H1 (cell line): ENCODE data around the gene SOX13. TPM values are rescaled to one million over a fixed set of nuclear protein-coding genes. Genes with fewer than 3 reads are reported as not detected.

ENCODE experiments used
- CTCF ChIA-PET: fragments of 300-600 bp; sonication (Branson Sonifier 250); formaldehyde crosslinking; loops from one replicate; lab custom pipeline; 2021; ENCODE audit not compliant: partially characterized antibody; lab: Charles Lee
- POLR2A ChIA-PET: fragments of 300-600 bp; sonication (Branson Sonifier 250); formaldehyde crosslinking; loops from one replicate; lab custom pipeline; 2021; ENCODE audit warnings: inconsistent platforms; ENCODE audit not compliant: partially characterized antibody; lab: Charles Lee
- DNase-seq, 2 experiments: peaks; one replicate each; pipeline versions ENCODE4 v3.0.0 to v3.0.0-alpha.2; 2010 to 2022; ENCODE audit warnings: low spot score in 2 of 2, low read depth in 1 of 2, mixed read lengths in 1 of 2
- FAIRE-seq: peaks from 2 replicates; lab custom pipeline; 2011; peaks lifted over from hg19 to GRCh38; lab: Jason Lieb, UNC
- H2AFZ ChIP-seq: 2 replicates; pipeline ENCODE4 v1.8.1; 2012; ENCODE audit warnings: low read length, inconsistent platforms
- H2AK5ac ChIP-seq: 2 replicates; pipeline ENCODE4 v1.6.1; 2013; ENCODE audit warnings: low read depth, low read length
- H2BK120ac ChIP-seq: replicated peaks from 2 replicates; pipeline ENCODE3; 2013; ENCODE audit warnings: low read depth, low read length, inconsistent platforms
- H2BK12ac ChIP-seq: 2 replicates; pipeline ENCODE4 v1.6.1; 2013; ENCODE audit warnings: low read depth, low read length
- H2BK15ac ChIP-seq: 2 replicates; pipeline ENCODE4 v1.6.1; 2013; ENCODE audit warnings: low read length
- H2BK20ac ChIP-seq: 2 replicates; pipeline ENCODE4 v1.6.1; 2013; ENCODE audit warnings: low read length
- H2BK5ac ChIP-seq: 2 replicates; pipeline ENCODE4 v1.6.1; 2013; ENCODE audit warnings: low read depth, low read length
- H3K14ac ChIP-seq: 2 replicates; pipeline ENCODE4 v1.6.1; 2013; ENCODE audit warnings: inconsistent platforms; ENCODE audit not compliant: insufficient read length
- H3K18ac ChIP-seq: 2 replicates; pipeline ENCODE4 v1.6.1; 2013; ENCODE audit warnings: low read length; ENCODE audit errors: extremely low read depth
- H3K23ac ChIP-seq: 2 replicates; pipeline ENCODE4 v1.6.1; 2013; ENCODE audit warnings: inconsistent platforms; ENCODE audit not compliant: insufficient read length
- H3K23me2 ChIP-seq: 2 replicates; pipeline ENCODE4 v1.6.1; 2013; ENCODE audit warnings: low read depth, low read length
- H3K27ac ChIP-seq: 2 replicates; pipeline ENCODE4 v1.6.1; 2011; ENCODE audit warnings: low read depth, low read length, inconsistent platforms
- H3K27me3 ChIP-seq, 4 experiments: replicated peaks in 1 of 4; 1 replicate in 1 of 4; 2 replicates in 3 of 4; pipeline versions ENCODE4 v1.6.1 to v1.8.1; 2011 to 2013; ENCODE audit warnings: low read length in 3 of 4, mild to moderate bottlenecking in 3 of 4, inconsistent platforms in 2 of 4, mixed read lengths in 2 of 4, moderate library complexity in 1 of 4; ENCODE audit not compliant: control insufficient read depth in 3 of 4, insufficient read depth in 3 of 4; ENCODE audit errors: extremely low read depth in 1 of 4
- H3K36me3 ChIP-seq, 4 experiments: 2 replicates each; pipeline versions ENCODE4 v1.6.1 to v1.8.1; 2011 to 2013; ENCODE audit warnings: mild to moderate bottlenecking in 4 of 4, low read length in 3 of 4, moderate library complexity in 2 of 4, control low read depth in 1 of 4, inconsistent platforms in 1 of 4; ENCODE audit not compliant: insufficient read depth in 4 of 4, control insufficient read depth in 2 of 4
- H3K4ac ChIP-seq: replicated peaks from 2 replicates; pipeline ENCODE3; 2013; ENCODE audit warnings: low read length, low read depth, mixed read lengths, inconsistent platforms; ENCODE audit not compliant: insufficient read length
- H3K4me1 ChIP-seq, 4 experiments: replicated peaks in 1 of 4; 1 replicate in 1 of 4; 2 replicates in 3 of 4; pipeline versions ENCODE4 v1.6.1 to v1.8.1; 2011 to 2013; ENCODE audit warnings: low read length in 3 of 4, inconsistent platforms in 2 of 4, mixed read lengths in 1 of 4; ENCODE audit not compliant: insufficient read depth in 4 of 4, control insufficient read depth in 3 of 4
- H3K4me2 ChIP-seq, 2 experiments: 2 replicates each; pipeline versions ENCODE4 v1.6.1 to v1.8.1; 2011 to 2013; ENCODE audit warnings: low read depth in 2 of 2, low read length in 2 of 2, control low read depth in 1 of 2, inconsistent platforms in 1 of 2, mild to moderate bottlenecking in 1 of 2; ENCODE audit not compliant: insufficient read depth in 1 of 2
- H3K4me3 ChIP-seq, 4 experiments: fragments of 200-600, 300-600 bp in 1 of 4; sonication (generic), shearing (Covaris generic), sonication (Bioruptor Twin) in 1 of 4; 2 replicates each; pipeline versions ENCODE4 v1.5.1 to v1.8.1; 2011 to 2016; ENCODE audit warnings: low read length in 4 of 4, low read depth in 3 of 4, control low read depth in 2 of 4, inconsistent platforms in 2 of 4, mild to moderate bottlenecking in 2 of 4, mixed read lengths in 1 of 4, moderate library complexity in 1 of 4; ENCODE audit not compliant: insufficient read depth in 2 of 4; ENCODE audit errors: extremely low read depth in 1 of 4
- H3K56ac ChIP-seq: replicated peaks from 2 replicates; pipeline ENCODE3; 2013; ENCODE audit warnings: low read depth, mild to moderate bottlenecking, mixed read lengths, low read length, inconsistent platforms; ENCODE audit not compliant: insufficient read length
- H3K79me1 ChIP-seq: 2 replicates; pipeline ENCODE4 v1.6.1; 2013; ENCODE audit warnings: low read depth, low read length, control low read depth
- H3K79me2 ChIP-seq, 2 experiments: 2 replicates each; pipeline versions ENCODE4 v1.6.1 to v1.8.1; 2012 to 2013; ENCODE audit warnings: low read length in 2 of 2, mild to moderate bottlenecking in 2 of 2, inconsistent platforms in 1 of 2; ENCODE audit not compliant: insufficient read depth in 2 of 2, control insufficient read depth in 1 of 2
- H3K9ac ChIP-seq, 4 experiments: replicated peaks in 1 of 4; 1 replicate in 1 of 4; 2 replicates in 3 of 4; pipeline versions ENCODE4 v1.6.1 to v1.8.1; 2011 to 2013; ENCODE audit warnings: low read depth in 3 of 4, low read length in 3 of 4, control low read depth in 2 of 4, mild to moderate bottlenecking in 2 of 4, moderate library complexity in 2 of 4, inconsistent platforms in 1 of 4; ENCODE audit errors: extremely low read depth in 1 of 4
- H3K9me3 ChIP-seq, 2 experiments: 2 replicates each; pipeline versions ENCODE4 v1.6.1 to v1.8.1; 2012 to 2013; ENCODE audit warnings: mild to moderate bottlenecking in 2 of 2, moderate library complexity in 2 of 2, control low read depth in 1 of 2, inconsistent platforms in 1 of 2, low read depth in 1 of 2, low read length in 1 of 2, mixed read lengths in 1 of 2; ENCODE audit not compliant: insufficient read depth in 2 of 2
- H4K20me1 ChIP-seq, 2 experiments: replicated peaks in 1 of 2; 2 replicates each; pipeline versions ENCODE3 to v1.8.1; 2011 to 2013; ENCODE audit warnings: inconsistent platforms in 2 of 2, low read length in 2 of 2, mild to moderate bottlenecking in 1 of 2; ENCODE audit not compliant: insufficient read depth in 2 of 2, control insufficient read depth in 1 of 2
- H4K5ac ChIP-seq: 2 replicates; pipeline ENCODE4 v1.6.1; 2013; ENCODE audit warnings: low read length, low read depth, mixed read lengths, inconsistent platforms; ENCODE audit not compliant: insufficient read length
- H4K8ac ChIP-seq: 2 replicates; pipeline ENCODE4 v1.8.0; 2013; ENCODE audit warnings: mild to moderate bottlenecking, moderate library complexity, low read length, inconsistent platforms; ENCODE audit not compliant: insufficient read depth; ENCODE audit errors: extremely low read depth
- H4K91ac ChIP-seq: replicated peaks from 2 replicates; pipeline ENCODE3; 2013; ENCODE audit warnings: low read length, mixed read lengths, inconsistent platforms; ENCODE audit not compliant: insufficient read length
- BACH1 ChIP-seq: IDR thresholded peaks from 2 replicates; pipeline ENCODE4 v1.6.1; 2012; ENCODE audit warnings: low read length, improper control_type of control experiment
- BCL11A ChIP-seq, 2 experiments: IDR thresholded peaks; one replicate each; pipeline ENCODE4 v1.6.1; 2011; ENCODE audit warnings: low read depth in 2 of 2, low read length in 2 of 2, mild to moderate bottlenecking in 2 of 2
- EZH2 ChIP-seq: fragments of 200-600 bp; sonication (generic); IDR thresholded peaks from 2 replicates; pipeline ENCODE4 v1.7.1; 2012; ENCODE audit warnings: low read depth, mild to moderate bottlenecking, moderate library complexity, low read length, inconsistent platforms; ENCODE audit not compliant: severe bottlenecking
- HDAC2 ChIP-seq, 2 experiments: fragments of 300-600 bp in 1 of 2; sonication (generic) in 1 of 2; IDR thresholded peaks; 2 replicates each; pipeline ENCODE4 v1.6.1; 2011 to 2012; ENCODE audit warnings: low read depth in 2 of 2, low read length in 2 of 2, mild to moderate bottlenecking in 2 of 2, moderate library complexity in 2 of 2, borderline replicate concordance in 1 of 2, inconsistent platforms in 1 of 2
- JUN ChIP-seq: IDR thresholded peaks from 2 replicates; pipeline ENCODE4 v1.6.1; 2011; ENCODE audit warnings: low read depth, mild to moderate bottlenecking, improper control_type of control experiment, low read length
- KDM5A ChIP-seq: fragments of 200-600 bp; IDR thresholded peaks from 2 replicates; pipeline ENCODE4 v1.7.1; 2012; ENCODE audit warnings: mild to moderate bottlenecking, low read length, inconsistent platforms, mixed read lengths
- NANOG ChIP-seq: IDR thresholded peaks from 2 replicates; pipeline ENCODE4 v1.6.1; 2011; ENCODE audit warnings: low read length, low read depth, mild to moderate bottlenecking, inconsistent platforms; ENCODE audit not compliant: insufficient read depth, poor library complexity, severe bottlenecking
- RFX5 ChIP-seq: IDR thresholded peaks from 2 replicates; pipeline ENCODE4 v1.6.1; 2011; ENCODE audit warnings: low read depth, low read length, improper control_type of control experiment, borderline replicate concordance
- SIRT6 ChIP-seq: IDR thresholded peaks from one replicate; pipeline ENCODE4 v1.7.1; 2012; ENCODE audit warnings: low read length, inconsistent platforms
- SP2 ChIP-seq: IDR thresholded peaks from 2 replicates; pipeline ENCODE4 v1.6.1; 2012; ENCODE audit warnings: mild to moderate bottlenecking, low read length, inconsistent platforms
- TAF1 ChIP-seq: IDR thresholded peaks from 2 replicates; pipeline ENCODE4 v1.6.1; 2011; ENCODE audit warnings: mild to moderate bottlenecking, low read depth, low read length
- TBP ChIP-seq: IDR thresholded peaks from 2 replicates; pipeline ENCODE4 v1.6.1; 2011; ENCODE audit warnings: low read depth, low read length, improper control_type of control experiment
- TCF12 ChIP-seq: IDR thresholded peaks from 2 replicates; pipeline ENCODE4 v1.6.1; 2011; ENCODE audit warnings: low read depth, mild to moderate bottlenecking, low read length
- ZNF274 ChIP-seq: IDR thresholded peaks from 2 replicates; pipeline ENCODE4 v1.7.0; 2012; ENCODE audit warnings: low read length, borderline replicate concordance; ENCODE audit errors: extremely low read depth
- WGBS, 2 experiments: shearing (Covaris generic) in 1 of 2; methylation state at CpG; one replicate each; pipeline versions ENCODE4 v1.1.6 to v1.1.7; 2013 to 2015; ENCODE audit warnings: low lambda C conversion rate in 2 of 2, mixed read lengths in 2 of 2, inconsistent platforms in 1 of 2, low coverage in 1 of 2, missing lambda C conversion rate in 1 of 2; ENCODE audit not compliant: insufficient replicate concordance in 2 of 2, insufficient coverage in 1 of 2, insufficient read length in 1 of 2; ENCODE audit errors: extremely low coverage in 1 of 2, missing lambda C conversion rate in 1 of 2; 5-methylcytosine and 5-hydroxymethylcytosine counted together
- polyA plus RNA-seq, 7 experiments: library from polyadenylated mRNA; depleted of rRNA in 3 of 7; stranded (reverse) in 5 of 7; unstranded in 2 of 7; fragments of >200 nt in 5 of 7; fragments of 200-250 nt in 2 of 7; gene quantifications; 1 replicate in 5 of 7; 2 replicates in 1 of 7; 4 replicates in 1 of 7; pipeline versions ENCODE4 v1.2.1 to v1.2.3, GENCODE V29; 2011 to 2013; ENCODE audit warnings: missing spikeins in 2 of 7, mixed read lengths in 2 of 7
- total RNA-seq: library from RNA; stranded (reverse); fragmentation: NEBNext Ultra II Directional; extraction: Animal tissue kit (Norgen Biotek cat#: 25700); gene quantifications from 2 replicates; pipeline ENCODE4 v1.2.1, GENCODE V29; 2021
- TF ChIP-seq, protein P1 (sequence below): IDR thresholded peaks from 2 replicates; pipeline ENCODE4 v1.6.1; 2012; ENCODE audit warnings: inconsistent platforms

Gene SOX13
- total and polyA plus RNA-seq, 2 of the 8 experiments (the other 6 are each of a cell fraction or from before 2014, with no cell fraction given) = 113 to 173 TPM

DNA sequence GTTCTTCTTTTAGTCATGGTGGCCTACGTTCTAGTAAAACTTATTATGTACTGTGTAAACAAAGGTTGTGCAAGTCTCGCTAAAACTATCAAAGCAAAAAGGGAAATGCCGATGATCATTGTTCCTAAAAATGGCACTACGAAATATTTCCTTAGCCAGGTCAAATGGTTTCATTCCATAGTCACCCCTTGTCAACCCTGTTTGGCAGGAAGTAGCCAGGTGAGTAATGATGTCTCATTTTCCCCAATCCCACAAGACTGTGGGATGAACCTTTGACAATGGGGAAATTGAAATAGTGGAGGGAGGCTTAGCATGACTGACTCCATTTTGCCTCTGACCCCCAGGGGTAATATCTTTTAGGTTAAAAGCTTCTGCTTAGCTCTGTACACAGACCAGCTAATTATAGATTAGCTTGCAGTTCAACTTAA lies 98.8 kb downstream of the SOX13 start:
- no peaks in the 10 kb centered on the region for H3K79me2 ChIP-seq
- H4K8ac ChIP-seq = no peak overlapping the region
- 0 out of 7 replicates have a peak, but pooled peaks cover 0 to 2% (median 0%) of the 10 kb centered on the region in 4 experiments for H3K27me3 ChIP-seq
- POLR2A ChIA-PET = no interaction called here
- H3K36me3 ChIP-seq = no peaks in the 10 kb centered on the region; a peak in 1 of 8 replicates
- no peak overlapping the region for H2AFZ ChIP-seq
- TF ChIP-seq, protein P1, sequence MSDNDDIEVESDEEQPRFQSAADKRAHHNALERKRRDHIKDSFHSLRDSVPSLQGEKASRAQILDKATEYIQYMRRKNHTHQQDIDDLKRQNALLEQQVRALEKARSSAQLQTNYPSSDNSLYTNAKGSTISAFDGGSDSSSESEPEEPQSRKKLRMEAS = no peak
- TF ChIP-seq JUN = no peak
- no peak for TF ChIP-seq HDAC2 (IDR thresholded peaks at IDR 0.05; ENCODE audit: borderline replicate concordance in 1 of 2, low read depth in 2 of 2, low read length in 2 of 2)
- no peak for TF ChIP-seq SP2
- no peak for TF ChIP-seq TAF1
- TF ChIP-seq BCL11A (IDR thresholded peaks at IDR 0.05; ENCODE audit: low read depth in 2 of 2, low read length in 2 of 2) = no peak
- no peak for TF ChIP-seq BACH1
- no peak for TF ChIP-seq TCF12
- TF ChIP-seq TBP = no peak
- TF ChIP-seq ZNF274 = no peak
- TF ChIP-seq SIRT6 = no peak
- no peak for TF ChIP-seq EZH2
- TF ChIP-seq KDM5A = no peak
- no peak for TF ChIP-seq RFX5
- no peak for TF ChIP-seq NANOG
- no peak overlapping the region for H3K56ac ChIP-seq
- no peak for DNase-seq
- CTCF ChIA-PET = interaction anchor here (0.7 to 10.6 kb wide), 7 partner anchors 11 to 199 kb away, joined by 3 to 106 read pairs (median 3); no protein-coding TSS in a partner anchor
- H2AK5ac ChIP-seq = no peak overlapping the region
- no peak overlapping the region for H2BK12ac ChIP-seq
- no peak overlapping the region for H3K9ac ChIP-seq
- H4K5ac ChIP-seq = no peak overlapping the region
- no peak overlapping the region for H3K4me2 ChIP-seq
- H3K4me3 ChIP-seq = no peak overlapping the region
- no peak overlapping the region for H3K4ac ChIP-seq
- H4K20me1 ChIP-seq = no peaks in the 10 kb centered on the region
- H2BK15ac ChIP-seq = no peak overlapping the region
- peaks cover 18 to 25% of the 10 kb centered on the region in 2 experiments for H3K9me3 ChIP-seq
- no peak overlapping the region for H3K27ac ChIP-seq
- H3K14ac ChIP-seq = no peak overlapping the region
- no peak overlapping the region for H3K23ac ChIP-seq
- H2BK20ac ChIP-seq = no peak overlapping the region
- H3K79me1 ChIP-seq = no peaks in the 10 kb centered on the region
- no peaks in the 10 kb centered on the region for H3K4me1 ChIP-seq
- no peak overlapping the region for H2BK5ac ChIP-seq
- H4K91ac ChIP-seq = no peak overlapping the region
- WGBS, 2 experiments = 75% methylated on average over 4 of the region's 4 CpGs; no CpG with 5 or more reads in 1 of the 2 experiments
- no peak for FAIRE-seq
- no peak overlapping the region for H2BK120ac ChIP-seq
- no peaks in the 10 kb centered on the region for H3K23me2 ChIP-seq
- H3K18ac ChIP-seq = no peak overlapping the region
